B cell (primary cell): Measurements from ENCODE around the gene B3GNT7. TPM values are rescaled to one million over a fixed set of nuclear protein-coding genes. Genes with fewer than 3 reads are reported as not detected.

Source experiments
- ATAC-seq: fragments of 200-7000 bp; cut with Tn5 transposase; one replicate; pipeline ENCODE4 v1.10.0; 2021; ENCODE audit warnings: low read depth, mild to moderate bottlenecking, moderate number of reproducible peaks, moderate library complexity
- CTCF ChIA-PET: fragments of 350-600 bp; sonication (Branson Sonifier 250); formaldehyde crosslinking; loops from one replicate; lab custom pipeline; 2021; ENCODE audit warnings: antibody characterized with exemption, inconsistent platforms; lab: Charles Lee
- POLR2A ChIA-PET: fragments of 350-600 bp; sonication (Branson Sonifier 250); formaldehyde crosslinking; loops from one replicate; lab custom pipeline; 2021; ENCODE audit warnings: antibody characterized with exemption; lab: Charles Lee
- DNase-seq: peaks from one replicate; pipeline ENCODE4 v3.0.0; 2013
- H2AFZ ChIP-seq: 2 replicates; pipeline ENCODE4 v1.6.1; 2012; ENCODE audit warnings: mild to moderate bottlenecking, low read depth, low read length; ENCODE audit not compliant: insufficient read depth, poor library complexity, severe bottlenecking
- H3K27ac ChIP-seq, 2 donors: 1 replicate in 1 of 2; 2 replicates in 1 of 2; pipeline ENCODE4 v1.5.1; 2012 to 2013; ENCODE audit warnings: low read length in 2 of 2, mild to moderate bottlenecking in 2 of 2, moderate library complexity in 1 of 2
- H3K27me3 ChIP-seq, 4 experiments: fragments of 200-600 bp in 1 of 4; sonication (generic) in 1 of 4; replicated peaks in 1 of 4; 1 replicate in 2 of 4; 2 replicates in 2 of 4; pipeline versions ENCODE4 v1.6.1 to v1.7.0; 2013 to 2016; ENCODE audit warnings: low read length in 3 of 4, mild to moderate bottlenecking in 2 of 4, mixed read lengths in 1 of 4, moderate library complexity in 1 of 4; ENCODE audit not compliant: insufficient read depth in 4 of 4, control insufficient read depth in 3 of 4; ENCODE audit errors: control extremely low read depth in 1 of 4
- H3K36me3 ChIP-seq, 2 experiments: replicated peaks in 1 of 2; 1 replicate in 1 of 2; 2 replicates in 1 of 2; pipeline versions ENCODE4 v1.6.1 to v1.7.1; 2013; ENCODE audit warnings: low read length in 1 of 2; ENCODE audit not compliant: insufficient read depth in 2 of 2, control insufficient read depth in 1 of 2; ENCODE audit errors: control extremely low read depth in 1 of 2, extremely low read depth in 1 of 2
- H3K4me1 ChIP-seq, 2 donors: fragments of 200-600 bp in 1 of 2; sonication (generic) in 1 of 2; 1 replicate in 1 of 2; 2 replicates in 1 of 2; pipeline versions ENCODE4 v1.5.1 to v1.6.1; 2013 to 2017; ENCODE audit warnings: low read length in 2 of 2; ENCODE audit not compliant: control insufficient read depth in 2 of 2, insufficient read depth in 2 of 2
- H3K4me2 ChIP-seq: replicated peaks from 2 replicates; pipeline ENCODE3; 2012; ENCODE audit warnings: mild to moderate bottlenecking, low read depth, low read length; ENCODE audit not compliant: poor library complexity, severe bottlenecking
- H3K4me3 ChIP-seq, 5 experiments: fragments of 200-600 bp in 1 of 5; sonication (generic) in 1 of 5; 1 replicate in 3 of 5; 2 replicates in 2 of 5; pipeline versions ENCODE4 v1.5.1 to v1.7.0; 2011 to 2016; ENCODE audit warnings: low read length in 4 of 5, mild to moderate bottlenecking in 4 of 5, low read depth in 2 of 5, control low read depth in 1 of 5, moderate library complexity in 1 of 5; ENCODE audit not compliant: insufficient read depth in 1 of 5; ENCODE audit errors: control extremely low read depth in 1 of 5, extremely low read depth in 1 of 5
- H3K79me2 ChIP-seq: fragments of 200-600 bp; sonication (generic); one replicate; pipeline ENCODE4 v1.6.0; 2016; ENCODE audit warnings: low read length; ENCODE audit not compliant: control insufficient read depth, insufficient read depth
- H3K9ac ChIP-seq: fragments of 200-600 bp; sonication (generic); 2 replicates; pipeline ENCODE4 v1.6.1; 2017; ENCODE audit warnings: mild to moderate bottlenecking, low read length, moderate library complexity
- H3K9me3 ChIP-seq, 3 donors: one replicate each; pipeline versions ENCODE4 v1.6.1 to v1.7.1; 2013; ENCODE audit warnings: low read length in 2 of 3; ENCODE audit not compliant: control insufficient read depth in 2 of 3, insufficient read depth in 1 of 3; ENCODE audit errors: control extremely low read depth in 1 of 3
- H4K20me1 ChIP-seq: 2 replicates; pipeline ENCODE4 v1.6.0; 2012; ENCODE audit warnings: mild to moderate bottlenecking, low read length; ENCODE audit not compliant: insufficient read depth, control insufficient read depth, poor library complexity, severe bottlenecking
- H3K27ac Mint-ChIP-seq: one replicate; pipeline ENCODE4 v1.8.0; 2021; ENCODE audit warnings: mixed read lengths
- H3K27me3 Mint-ChIP-seq: one replicate; pipeline ENCODE4 v1.8.0; 2021; ENCODE audit warnings: mixed read lengths
- H3K4me1 Mint-ChIP-seq: one replicate; pipeline ENCODE4 v1.8.0; 2021; ENCODE audit warnings: mixed read lengths
- H3K4me3 Mint-ChIP-seq: one replicate; pipeline ENCODE4 v1.8.0; 2021; ENCODE audit warnings: mixed read lengths
- H3K9me3 Mint-ChIP-seq: one replicate; pipeline ENCODE4 v1.8.0; 2022; ENCODE audit warnings: mixed read lengths; ENCODE audit not compliant: insufficient read depth
- CTCF ChIP-seq: fragments of 200-600 bp; IDR thresholded peaks from one replicate; pipeline ENCODE4 v1.8.0; 2022; ENCODE audit warnings: antibody characterized with exemption, mild to moderate bottlenecking
- EZH2 ChIP-seq: IDR thresholded peaks from 2 replicates; pipeline ENCODE4 v1.6.1; 2012; ENCODE audit warnings: borderline replicate concordance, low read depth, mild to moderate bottlenecking, moderate library complexity, low read length; ENCODE audit not compliant: insufficient read depth, poor library complexity, severe bottlenecking
- WGBS: methylation state at CpG from one replicate; pipeline ENCODE4 v1.1.5; 2013; ENCODE audit warnings: missing lambda C conversion rate; ENCODE audit not compliant: insufficient coverage; 5-methylcytosine and 5-hydroxymethylcytosine counted together
- intact Hi-C: fragments of 100-400 bp; cut with micrococcal nuclease; formaldehyde crosslinking; loops from one replicate; pipeline ENCODE4 v1.10.0; 2022
- polyA plus RNA-seq: library from polyadenylated mRNA; depleted of rRNA; stranded (reverse); fragments of >200 nt; gene quantifications from 2 replicates; pipeline ENCODE4 v1.2.3, GENCODE V29; 2012
- total RNA-seq, 2 donors: library from RNA; stranded (reverse); fragments of 120-200 nt in 1 of 2; gene quantifications; 1 replicate in 1 of 2; 2 replicates in 1 of 2; pipeline versions ENCODE4 v1.2.3 to v1.2.4, GENCODE V29; 2013 to 2022

Gene B3GNT7
- total and polyA plus RNA-seq, 2 donors (not counting 1 experiment from before 2014, with no cell fraction given), result 5.7 to 14.3 TPM

GRCh38 chr2:231369580-231370428, 25.7 kb upstream of the B3GNT7 start:
- DNase-seq (no peak), ATAC-seq (no peak)
- no peaks in the 10 kb centered on the region for H3K9me3 ChIP-seq
- H3K4me1 ChIP-seq, result peaks cover 0 to 2% of the 10 kb centered on the region in 2 donors
- intact Hi-C loops, result no loop called here
- no peaks in the 10 kb centered on the region for H3K27me3 Mint-ChIP-seq
- no peak overlapping the region for H2AFZ ChIP-seq
- no peaks in the 10 kb centered on the region for H3K27me3 ChIP-seq
- 86% methylated on average over 23 of the region's 23 CpGs for WGBS
- TF ChIP-seq CTCF, result no peak
- no peak for TF ChIP-seq EZH2
- no peak overlapping the region for H3K9ac ChIP-seq
- CTCF ChIA-PET, result no interaction called here
- no peak overlapping the region for H3K4me3 ChIP-seq
- no peak overlapping the region for H3K27ac ChIP-seq
- H3K4me3 Mint-ChIP-seq, result no peak overlapping the region
- POLR2A ChIA-PET, result no interaction called here
- H3K9me3 Mint-ChIP-seq, result no peaks in the 10 kb centered on the region
- no peaks in the 10 kb centered on the region for H4K20me1 ChIP-seq
- H3K79me2 ChIP-seq, result no peaks in the 10 kb centered on the region
- H3K4me2 ChIP-seq, result no peak overlapping the region
- H3K4me1 Mint-ChIP-seq, result peaks cover 4% of the 10 kb centered on the region
- no peaks in the 10 kb centered on the region for H3K36me3 ChIP-seq
- no peak overlapping the region for H3K27ac Mint-ChIP-seq

DNA sequence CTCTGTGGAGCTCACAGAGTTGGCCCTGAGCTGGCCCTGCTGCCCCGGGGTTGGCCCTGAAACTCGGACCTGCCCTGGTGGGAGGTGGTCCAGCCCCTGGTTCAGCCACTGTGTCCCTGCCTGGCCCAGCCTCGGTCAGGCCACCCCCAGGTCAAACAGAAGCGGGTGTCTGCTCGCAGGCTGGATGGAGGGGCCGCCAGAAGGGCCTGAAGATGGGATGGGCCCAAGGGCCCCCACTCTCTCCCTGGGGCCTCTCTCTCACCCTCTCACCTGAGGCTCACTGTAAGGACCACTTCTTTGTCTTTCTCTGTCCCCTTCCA, 25.1 kb upstream of the B3GNT7 start:
- Histone ChIP-seq H3K9me3 (no peaks in the 10 kb centered on the region), H3K36me3 (no peaks in the 10 kb centered on the region), H2AFZ (no peak overlapping the region), H3K4me3 (no peak overlapping the region), H3K4me2 (no peak overlapping the region), H3K27ac (no peak overlapping the region), H3K9ac (no peak overlapping the region), H3K4me1 (no peaks in the 10 kb centered on the region), H3K79me2 (no peaks in the 10 kb centered on the region), H4K20me1 (no peaks in the 10 kb centered on the region), H3K27me3 (no peaks in the 10 kb centered on the region)
- TF ChIP-seq EZH2, result no peak
- no peak overlapping the region for H3K4me3 Mint-ChIP-seq
- no peak overlapping the region for H3K27ac Mint-ChIP-seq
- WGBS, result 97% methylated on average over 6 of the region's 6 CpGs
- no peaks in the 10 kb centered on the region for H3K9me3 Mint-ChIP-seq
- no peak for ATAC-seq
- DNase-seq, result no peak
- POLR2A ChIA-PET, result no interaction called here
- CTCF ChIA-PET, result no interaction called here
- no peaks in the 10 kb centered on the region for H3K4me1 Mint-ChIP-seq
- no peaks in the 10 kb centered on the region for H3K27me3 Mint-ChIP-seq
- intact Hi-C loops, result no loop called here
